GM10266 (cell line): ENCODE measurements around the gene UBR3.

Source experiments
- DNase-seq: peaks from one replicate; pipeline ENCODE4 v3.0.0; 2012; ENCODE audit errors: extremely low spot score
- CTCF ChIP-seq: IDR thresholded peaks from 2 replicates; pipeline ENCODE4 v1.5.1; 2012; ENCODE audit warnings: mild to moderate bottlenecking, low read depth; ENCODE audit not compliant: control insufficient read depth, insufficient read depth; ENCODE audit errors: missing control alignments

The UBR3 gene

GRCh38 chr2:170029551-170029950 lies 202.3 kb downstream of the UBR3 start:
- no peak for DNase-seq

GRCh38 chr2:170030040-170030439 lies 202.8 kb downstream of the UBR3 start:
- TF ChIP-seq CTCF, result no peak
- DNase-seq, result no peak

More at GRCh38 chr2:170029551-170029950, 202.3 kb downstream of the UBR3 start:
- TF ChIP-seq CTCF, result no peak

GRCh38 chr2:170031288-170031687 lies 204.0 kb downstream of the UBR3 start:
- DNase-seq, result no peak
- no peak for TF ChIP-seq CTCF

- TF ChIP-seq CTCF, result no peak
- DNase-seq, result no peak
Observed at GRCh38 chr2:170034596-170034995, 207.3 kb downstream of the UBR3 start.

- no peak for DNase-seq
- TF ChIP-seq CTCF, result no peak
Observed at GRCh38 chr2:170038734-170039133, 211.5 kb downstream of the UBR3 start.

- no peak for DNase-seq
- no peak for TF ChIP-seq CTCF
Observed at GRCh38 chr2:170039401-170040172, 212.3 kb downstream of the UBR3 start.

- no peak for DNase-seq
- TF ChIP-seq CTCF, result no peak
Observed at GRCh38 chr2:170044751-170045478, 217.7 kb downstream of the UBR3 start.
